RWPE2 (cell line): ENCODE data around the gene GRIP1.

Source experiments
- ATAC-seq: fragments of 200-7000 bp; cut with Tn5 transposase; 3 replicates; pipeline ENCODE4 v1.9.1; 2021; ENCODE audit warnings: low read depth
- DNase-seq: peaks from one replicate; pipeline ENCODE4 v3.0.0-alpha.2; 2020; ENCODE audit warnings: low spot score
- H3K27ac ChIP-seq: fragments of 450-650 bp; 2 replicates; pipeline ENCODE4 v1.5.1; 2017; ENCODE audit warnings: mild to moderate bottlenecking; ENCODE audit not compliant: poor library complexity, severe bottlenecking
- H3K27me3 ChIP-seq: fragments of 250-450 bp; sonication (Bioruptor Pico); 2 replicates; pipeline ENCODE4 v1.5.1; 2021; ENCODE audit warnings: mild to moderate bottlenecking, moderate library complexity; ENCODE audit not compliant: insufficient read depth, poor library complexity, severe bottlenecking
- H3K36me3 ChIP-seq: fragments of 250-450 bp; sonication (Bioruptor Pico); 2 replicates; pipeline ENCODE4 v1.5.1; 2020; ENCODE audit warnings: low read depth, mild to moderate bottlenecking, moderate library complexity
- H3K4me1 ChIP-seq: fragments of 250-450 bp; sonication (Bioruptor Pico); 2 replicates; pipeline ENCODE4 v1.5.1; 2021; ENCODE audit warnings: mild to moderate bottlenecking, moderate library complexity; ENCODE audit not compliant: insufficient read depth, poor library complexity, severe bottlenecking
- H3K4me3 ChIP-seq: fragments of 250-450 bp; sonication (Bioruptor Pico); 2 replicates; pipeline ENCODE4 v1.5.1; 2021; ENCODE audit warnings: mild to moderate bottlenecking, moderate library complexity; ENCODE audit not compliant: severe bottlenecking
- H3K9me3 ChIP-seq: fragments of 250-450 bp; sonication (Bioruptor Pico); 2 replicates; pipeline ENCODE4 v1.5.1; 2021; ENCODE audit warnings: mild to moderate bottlenecking, moderate library complexity; ENCODE audit not compliant: severe bottlenecking
- CTCF ChIP-seq: fragments of 450-650 bp; IDR thresholded peaks from one replicate; pipeline ENCODE4 v1.5.1; 2017; ENCODE audit warnings: mild to moderate bottlenecking, moderate library complexity; ENCODE audit not compliant: poor library complexity, severe bottlenecking

GRIP1 gene

GRCh38 chr12:66605293-66605692 lies 73.6 kb downstream of the GRIP1 start:
- Histone ChIP-seq H3K4me3 (no peak overlapping the region), H3K27me3 (peaks cover under 1% of the 10 kb centered on the region), H3K9me3 (no peaks in the 10 kb centered on the region), H3K36me3 (no peaks in the 10 kb centered on the region), H3K27ac (no peak overlapping the region), H3K4me1 (no peaks in the 10 kb centered on the region)
- DNase-seq: no peak
- no peak for TF ChIP-seq CTCF
- ATAC-seq: no peak

DNA sequence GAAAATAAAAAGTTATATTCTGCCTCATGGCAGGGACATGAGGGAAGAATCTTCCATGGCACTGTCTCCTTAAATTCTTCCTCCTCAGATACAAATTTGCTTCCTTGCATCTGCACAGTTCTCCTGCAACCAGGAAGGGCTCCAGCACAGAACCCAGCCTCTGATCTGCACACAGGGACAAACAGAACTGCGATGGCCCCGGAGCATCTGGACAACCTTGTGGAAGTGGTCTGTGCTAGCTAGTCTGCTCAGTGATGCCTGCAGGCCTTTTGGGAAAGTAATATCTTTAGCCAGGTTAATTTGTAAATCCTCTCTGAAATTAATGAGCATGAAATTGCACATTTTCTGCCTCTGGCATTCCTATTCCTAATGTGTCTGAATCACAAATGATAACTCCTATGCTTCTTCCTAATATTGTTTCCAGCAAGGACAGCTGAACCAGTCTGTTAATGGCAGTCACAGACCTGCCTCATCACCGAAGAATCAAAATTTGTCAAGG lies 74.8 kb downstream of the GRIP1 start:
- H3K4me3 ChIP-seq: no peak overlapping the region
- TF ChIP-seq CTCF: no peak
- no peaks in the 10 kb centered on the region for H3K4me1 ChIP-seq
- H3K9me3 ChIP-seq: no peaks in the 10 kb centered on the region
- no peak for ATAC-seq
- no peaks in the 10 kb centered on the region for H3K27me3 ChIP-seq
- H3K36me3 ChIP-seq: no peaks in the 10 kb centered on the region
- H3K27ac ChIP-seq: no peak overlapping the region
- DNase-seq: no peak

DNA sequence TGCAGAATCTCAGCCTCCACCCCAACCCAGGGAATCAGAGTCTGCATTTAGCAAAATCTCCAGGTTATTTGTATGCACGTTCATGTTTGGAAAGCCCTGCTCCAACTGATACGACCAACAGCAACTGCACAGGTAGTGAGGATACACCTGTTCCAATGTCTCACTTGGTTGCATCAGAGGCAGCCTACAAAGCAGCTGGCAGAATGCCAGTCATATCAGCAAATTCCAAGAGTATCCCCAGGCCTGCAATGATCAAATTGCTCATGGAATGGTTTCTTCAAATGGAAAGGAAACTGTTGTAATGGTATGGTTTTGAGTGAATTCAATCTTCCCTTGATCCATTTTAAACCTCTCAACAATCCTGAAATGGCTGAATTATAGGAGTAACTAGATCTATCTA lies 75.4 kb downstream of the GRIP1 start:
- no peaks in the 10 kb centered on the region for H3K27me3 ChIP-seq
- no peak for ATAC-seq
- no peaks in the 10 kb centered on the region for H3K4me1 ChIP-seq
- no peaks in the 10 kb centered on the region for H3K36me3 ChIP-seq
- H3K9me3 ChIP-seq: no peaks in the 10 kb centered on the region
- no peak overlapping the region for H3K4me3 ChIP-seq
- no peak for DNase-seq
- TF ChIP-seq CTCF: no peak
- H3K27ac ChIP-seq: no peak overlapping the region

GRCh38 chr12:66602483-66603143 lies 76.3 kb downstream of the GRIP1 start:
- DNase-seq: no peak
- TF ChIP-seq CTCF: no peak
- peaks cover 5% of the 10 kb centered on the region for H3K4me1 ChIP-seq
- H3K9me3 ChIP-seq: no peaks in the 10 kb centered on the region
- ATAC-seq: no peak
- H3K27ac ChIP-seq: no peak overlapping the region
- no peaks in the 10 kb centered on the region for H3K27me3 ChIP-seq
- H3K4me3 ChIP-seq: no peak overlapping the region
- H3K36me3 ChIP-seq: no peaks in the 10 kb centered on the region

DNA sequence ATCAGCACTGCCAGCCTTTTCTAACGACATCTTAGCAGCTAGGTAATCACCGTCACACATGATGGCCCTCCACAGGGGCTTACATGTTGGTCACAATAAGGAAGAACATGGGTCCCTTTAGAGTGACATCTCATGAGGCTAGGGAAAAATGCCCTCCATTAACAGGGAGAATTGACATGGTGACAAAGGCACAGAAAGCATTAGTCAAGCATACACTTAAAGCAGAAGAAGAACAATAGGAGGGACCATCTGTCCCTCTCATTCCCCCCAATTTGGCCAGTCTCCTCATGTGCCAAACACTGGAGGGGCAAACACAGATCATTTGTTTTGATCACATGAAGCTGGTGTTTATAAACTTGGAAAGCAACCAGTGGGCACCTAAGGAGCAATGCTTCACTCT lies 78.0 kb downstream of the GRIP1 start:
- DNase-seq (no peak), ATAC-seq (no peak)
- TF ChIP-seq CTCF: no peak
- H3K27ac ChIP-seq: no peak overlapping the region
- no peaks in the 10 kb centered on the region for H3K9me3 ChIP-seq
- H3K27me3 ChIP-seq: no peaks in the 10 kb centered on the region
- H3K4me1 ChIP-seq: peaks cover 12% of the 10 kb centered on the region
- H3K4me3 ChIP-seq: no peak overlapping the region
- no peaks in the 10 kb centered on the region for H3K36me3 ChIP-seq
